PC-9 (cell line): Measurements from ENCODE around the gene IL1RAPL1.

Experiments
- CTCF ChIP-seq: fragments of 200-600 bp; sonication (generic); conservative IDR thresholded peaks from 2 replicates; pipeline ENCODE4 v1.6.1; 2017; ENCODE audit warnings: mixed run types, antibody characterized with exemption, mild to moderate bottlenecking, moderate library complexity
- EZH2 ChIP-seq: fragments of 200-600 bp; sonication (generic); IDR thresholded peaks from 2 replicates; pipeline ENCODE4 v1.8.0; 2017; ENCODE audit warnings: antibody characterized with exemption, low read depth

GRCh38 chrX:29269390-29269789 is 682.1 kb downstream of the IL1RAPL1 start:
- TF ChIP-seq CTCF, result no peak
- TF ChIP-seq EZH2, result no peak
